DMS 273 (cell line): ENCODE data around the gene TUBGCP6.

Experiments used
- DNase-seq: peaks from one replicate; lab custom pipeline; 2025; ENCODE audit not compliant: unreplicated experiment; lab: John Stamatoyannopoulos, UW

The TUBGCP6 gene

DNA sequence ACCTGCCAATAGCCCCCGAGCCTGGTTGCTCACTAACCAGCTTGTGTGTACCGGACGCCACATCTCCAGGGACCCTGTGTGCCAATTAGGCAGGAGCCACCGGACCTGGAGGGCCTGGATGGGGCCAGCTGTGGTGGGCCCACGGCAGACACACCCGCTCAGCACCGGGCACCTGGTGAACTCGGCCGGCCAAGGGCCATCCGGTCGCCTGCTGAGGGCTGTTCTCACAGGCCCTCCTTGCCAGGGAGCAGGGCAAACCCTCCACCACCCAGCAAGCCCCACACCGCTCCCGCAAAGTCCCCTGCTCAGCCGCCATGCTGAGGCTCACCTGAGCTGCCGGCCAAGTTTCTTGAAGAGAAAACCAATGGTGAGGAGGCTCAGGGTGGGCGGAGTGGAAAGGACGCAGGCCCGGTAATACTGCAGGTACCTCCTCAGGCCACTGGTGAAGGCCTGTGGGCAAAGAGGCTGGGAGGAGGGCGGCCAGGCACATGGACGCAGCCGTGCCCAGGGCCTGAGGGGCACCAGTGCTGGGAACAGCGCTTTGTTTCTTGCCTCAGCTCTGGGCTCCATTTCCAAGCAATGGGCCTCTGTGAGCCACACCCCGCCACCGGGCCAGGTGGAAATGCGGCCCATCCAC lies 17.1 kb downstream of the TUBGCP6 start:
- DNase-seq: no peak

GRCh38 chr22:50226875-50227165 lies 18.0 kb downstream of the TUBGCP6 start:
- DNase-seq: no peak

- DNase-seq: no peak
Observed at GRCh38 chr22:50226063-50226874, 18.6 kb downstream of the TUBGCP6 start.

- DNase-seq: no peak
Observed at GRCh38 chr22:50225200-50225969, 19.4 kb downstream of the TUBGCP6 start.

GRCh38 chr22:50224071-50224470 lies 20.8 kb downstream of the TUBGCP6 start:
- no peak for DNase-seq

DNA sequence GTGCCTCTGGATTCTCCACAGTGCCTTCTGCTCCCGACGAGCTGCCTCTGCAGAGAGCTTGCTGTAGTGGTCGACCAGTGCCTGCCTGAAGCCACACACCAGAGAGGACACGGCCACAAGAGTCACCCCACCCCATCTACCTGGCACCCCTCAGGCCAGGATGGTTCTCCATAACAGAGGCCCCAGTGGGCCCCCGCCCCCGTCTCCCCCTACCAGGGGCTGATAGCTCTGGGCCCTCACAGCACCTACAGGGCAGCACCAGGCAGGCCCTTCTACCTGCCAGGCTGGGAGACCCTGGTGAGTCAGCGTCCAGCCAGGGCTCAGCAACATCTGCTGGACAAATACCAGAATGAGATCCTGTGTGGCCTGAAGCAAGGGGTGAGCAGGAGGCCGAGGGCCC lies 22.3 kb downstream of the TUBGCP6 start:
- DNase-seq: no peak

GRCh38 chr22:50221410-50222300 lies 23.2 kb downstream of the TUBGCP6 start:
- no peak for DNase-seq

GRCh38 chr22:50220603-50221409 lies 24.0 kb downstream of the TUBGCP6 start:
- no peak for DNase-seq

- no peak for DNase-seq
Observed at GRCh38 chr22:50219800-50220602, 24.8 kb downstream of the TUBGCP6 start.

- peak; percentile 83 for DNase-seq
Observed at GRCh38 chr22:50218996-50219727, 25.7 kb downstream of the TUBGCP6 start.

- no peak for DNase-seq
Observed at GRCh38 chr22:50218153-50218995, 26.4 kb downstream of the TUBGCP6 start.

DNA sequence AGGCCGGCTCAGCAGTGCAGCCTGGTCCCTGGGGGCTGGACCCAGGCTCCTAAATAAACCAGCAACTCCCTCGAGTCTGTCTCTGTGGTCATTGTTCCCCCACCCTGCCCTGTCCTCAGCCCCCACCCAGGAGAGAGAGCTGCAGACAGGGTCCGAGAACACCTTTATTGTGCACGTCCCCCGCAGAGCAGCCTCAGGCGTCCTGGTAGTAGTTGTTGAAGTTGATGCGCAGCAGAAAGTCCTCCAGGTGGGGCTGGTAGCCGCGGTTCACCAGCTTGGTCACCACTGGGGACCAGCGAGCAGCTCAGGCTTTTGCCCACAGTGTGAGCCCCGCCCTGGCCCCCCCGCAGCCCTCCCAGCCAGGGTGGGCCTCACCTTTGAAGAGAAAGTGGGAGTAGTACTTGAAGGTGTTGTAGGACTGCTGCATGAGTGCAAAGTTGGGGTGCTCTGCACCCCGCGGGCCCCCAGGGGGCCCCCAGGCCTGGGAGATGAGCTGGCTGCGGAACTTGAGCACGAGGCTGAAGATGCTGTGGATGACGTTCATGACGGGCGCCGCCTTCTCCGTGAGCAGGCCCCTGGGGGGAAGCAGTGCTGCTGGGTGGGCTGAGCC lies 27.2 kb downstream of the TUBGCP6 start:
- DNase-seq: no peak

DNA sequence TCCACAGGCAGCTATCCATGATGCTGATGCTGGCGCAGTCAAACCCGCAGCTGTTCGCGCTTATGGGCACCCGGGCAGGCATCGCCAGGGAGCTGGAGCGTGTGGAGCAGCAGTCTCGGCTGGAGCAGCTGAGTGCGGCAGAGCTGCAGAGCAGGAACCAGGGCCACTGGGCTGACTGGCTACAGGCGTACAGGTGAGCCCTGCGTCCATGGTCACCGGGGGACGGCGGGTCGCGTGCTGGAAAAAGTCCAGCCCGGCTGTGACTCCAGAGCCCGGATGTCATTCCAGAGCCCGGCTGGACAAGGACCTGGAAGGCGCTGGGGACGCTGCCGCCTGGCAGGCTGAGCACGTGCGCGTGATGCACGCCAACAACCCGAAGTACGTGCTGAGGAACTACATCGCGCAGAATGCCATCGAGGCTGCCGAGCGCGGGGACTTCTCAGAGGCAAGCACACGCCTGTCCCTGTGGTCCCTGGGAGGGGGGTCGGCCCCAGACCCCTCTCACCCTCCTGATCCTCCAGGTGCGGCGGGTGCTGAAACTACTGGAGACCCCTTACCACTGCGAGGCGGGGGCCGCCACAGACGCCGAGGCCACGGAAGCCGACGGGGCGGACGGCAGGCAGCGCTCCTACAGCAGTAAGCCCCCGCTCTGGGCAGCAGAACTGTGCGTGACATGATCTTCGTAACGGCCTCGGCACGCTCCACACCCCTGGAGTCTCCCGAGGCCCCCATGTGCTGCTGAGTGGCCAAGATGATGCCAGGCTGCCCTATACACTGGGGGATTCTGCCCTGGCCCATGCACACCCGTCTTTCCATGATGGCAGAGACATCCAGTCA lies 27.9 kb downstream of the TUBGCP6 start:
- DNase-seq: no peak

DNA sequence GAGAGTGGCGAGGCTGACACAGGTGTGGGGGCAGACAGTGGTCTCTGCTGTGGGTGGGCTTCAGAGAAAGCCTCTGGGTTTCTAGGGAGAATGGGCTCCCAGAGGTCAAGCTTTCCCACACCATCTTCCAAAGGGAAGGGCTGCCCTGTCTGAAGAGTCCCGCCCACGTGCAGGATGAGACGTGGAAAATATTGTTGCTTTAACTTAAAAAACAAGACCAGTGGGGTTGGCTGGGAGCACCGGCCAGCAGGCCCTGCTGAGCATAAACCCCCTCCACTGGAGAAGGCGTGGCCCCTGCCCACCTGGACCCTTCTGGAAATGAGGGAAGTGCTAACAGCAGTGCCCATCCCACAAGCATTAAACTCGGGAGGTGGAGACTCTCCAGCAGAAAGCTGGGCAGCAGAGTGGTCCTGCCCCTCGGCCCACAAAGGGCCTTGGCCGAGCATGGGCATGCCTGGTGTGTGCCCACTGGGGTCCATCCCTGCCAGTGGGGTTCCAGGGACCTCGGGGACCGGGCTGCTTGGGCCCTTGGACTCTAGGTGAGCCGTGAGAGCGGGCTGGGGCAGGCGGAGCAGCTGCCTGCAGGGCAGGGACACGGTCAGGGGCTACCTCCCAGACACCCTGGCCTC lies 28.7 kb downstream of the TUBGCP6 start:
- no peak for DNase-seq

GRCh38 chr22:50215297-50216054 lies 29.3 kb downstream of the TUBGCP6 start:
- DNase-seq: no peak
